C1 segment of cervical spinal cord (tissue), 14 donors: ENCODE measurements around the gene PRDM4.
"Not testable (repeated sequence)": the region's sequence is repeated elsewhere in the genome, so short reads cannot be mapped to it uniquely, and the experiment has no call there.

Experiments used
- DNase-seq, 14 donors: peaks; one replicate each; lab custom pipeline; 2025; lab: John Stamatoyannopoulos, UW

The PRDM4 gene

DNA sequence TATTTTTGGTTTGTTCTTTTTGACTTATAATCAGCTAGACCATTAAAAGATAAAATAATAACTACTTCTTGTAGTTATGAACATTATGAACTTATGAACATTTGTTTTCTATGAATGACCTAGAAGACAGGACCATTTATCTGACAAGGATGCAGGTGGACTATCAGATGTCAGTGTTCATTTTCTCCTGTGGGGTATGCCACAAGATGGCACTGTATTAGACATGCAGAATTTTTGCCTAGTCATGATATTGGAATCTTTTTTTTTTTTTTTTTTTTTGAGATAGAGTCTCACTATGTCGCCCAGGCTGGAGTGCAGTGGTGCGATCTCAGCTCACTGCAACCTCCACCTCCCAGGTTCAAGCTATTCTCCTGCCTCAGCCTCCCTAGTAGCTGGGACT lies 65.2 kb downstream of the PRDM4 start:
- not testable (repeated sequence) for DNase-seq

DNA sequence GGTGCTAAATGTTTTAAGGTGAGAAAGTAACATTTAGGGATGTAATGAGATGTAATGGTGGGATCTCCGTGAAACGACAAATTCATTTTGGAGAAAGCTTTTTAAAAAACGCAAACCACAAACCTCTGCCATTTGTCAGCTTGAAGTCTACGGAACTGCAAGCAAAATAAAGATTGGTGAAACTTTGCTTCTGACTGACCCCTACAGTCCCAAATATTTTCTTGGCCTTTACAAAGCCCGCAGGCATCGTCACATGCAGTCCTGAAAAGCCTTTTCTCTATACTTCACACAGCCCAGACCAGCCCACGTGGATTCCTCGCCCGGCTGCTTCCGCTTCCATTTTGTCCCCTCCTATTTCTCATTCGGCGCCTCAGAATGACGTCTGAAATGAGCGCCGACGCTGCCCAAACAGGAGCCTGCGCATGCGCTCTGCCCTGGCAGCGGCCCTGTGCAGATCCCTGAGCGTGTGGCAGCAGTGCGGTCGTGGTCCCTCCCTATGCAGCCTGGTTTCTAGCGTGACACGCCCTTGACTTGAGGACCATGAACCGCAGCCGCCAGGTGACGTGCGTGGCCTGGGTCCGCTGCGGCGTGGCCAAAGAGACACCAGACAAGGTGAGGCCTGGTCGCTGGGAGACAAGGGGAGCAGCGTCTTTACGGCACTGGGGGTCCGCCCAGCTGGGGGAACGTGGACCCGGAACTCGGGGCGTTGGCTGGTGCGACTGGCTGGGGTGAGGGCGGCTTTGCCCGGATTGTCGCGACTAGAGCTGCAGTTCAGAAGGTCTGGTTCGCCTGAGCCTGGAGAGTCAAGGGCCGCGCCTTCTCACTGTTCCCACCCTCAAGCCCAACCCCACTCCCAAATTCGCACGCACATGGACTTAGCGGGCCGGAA lies 75.3 kb downstream of the PRDM4 start, which contains the start of gene PWP1:
Gene PWP1, plus strand, starts transcription at position 440 of the 889 bp plus-strand sequence. Its CDS starts 101 bp downstream, at position 541.
- peak; percentile 65 to 95 (median 90) for DNase-seq

- DNase-seq: peak in 1 of 14 donors; percentile 2
Measured at GRCh38 chr12:107684990-107685359, 76.0 kb downstream of the PRDM4 start.

GRCh38 chr12:107684029-107684795 lies 76.7 kb downstream of the PRDM4 start:
- no peak for DNase-seq
